HG03575 (cell line): ENCODE results near the gene GPX2.

Source experiments
- ATAC-seq: cut with Tn5 transposase; IDR thresholded peaks from one replicate; pipeline ENCODE4 v1.9.1; 2021; ENCODE audit not compliant: unreplicated experiment, insufficient number of reproducible peaks, low FRiP score; ENCODE audit errors: extremely low read depth

The GPX2 gene

DNA sequence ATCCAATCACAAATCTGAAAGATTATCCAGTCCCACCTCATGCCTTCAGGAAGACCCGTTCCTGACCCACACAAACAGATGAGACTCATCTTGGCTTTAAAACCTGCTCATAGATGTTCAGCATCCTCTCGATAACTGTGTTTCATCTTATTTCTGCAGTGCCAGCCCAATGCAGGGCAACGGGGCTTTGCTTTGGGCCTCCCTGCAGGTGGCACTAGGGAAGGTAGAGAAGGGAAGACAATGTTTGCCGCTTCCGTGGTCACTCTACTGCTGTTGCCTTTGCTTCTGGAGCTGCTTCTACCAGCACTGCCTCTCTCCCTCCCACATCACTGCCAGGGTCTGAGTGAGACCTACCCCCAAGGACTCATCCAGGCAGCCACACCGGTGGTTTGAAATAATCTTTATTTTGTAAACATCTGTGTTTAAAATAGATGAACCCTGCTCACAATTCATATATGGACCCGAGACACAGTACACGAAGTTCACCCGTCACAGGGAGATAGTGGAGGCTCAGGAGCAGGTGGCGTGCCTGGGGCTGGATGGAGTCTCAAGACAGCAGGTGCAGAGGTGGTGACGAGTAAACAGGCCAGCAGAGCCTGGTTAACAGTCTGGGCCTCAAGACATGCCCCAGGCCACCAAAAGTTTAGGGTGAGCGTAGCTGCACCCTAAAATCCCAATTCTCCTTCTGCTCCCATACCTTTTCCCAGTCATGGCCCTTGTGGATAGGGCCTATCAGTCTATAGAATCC, 3.1 kb upstream of the GPX2 start:
- ATAC-seq, result no peak

DNA sequence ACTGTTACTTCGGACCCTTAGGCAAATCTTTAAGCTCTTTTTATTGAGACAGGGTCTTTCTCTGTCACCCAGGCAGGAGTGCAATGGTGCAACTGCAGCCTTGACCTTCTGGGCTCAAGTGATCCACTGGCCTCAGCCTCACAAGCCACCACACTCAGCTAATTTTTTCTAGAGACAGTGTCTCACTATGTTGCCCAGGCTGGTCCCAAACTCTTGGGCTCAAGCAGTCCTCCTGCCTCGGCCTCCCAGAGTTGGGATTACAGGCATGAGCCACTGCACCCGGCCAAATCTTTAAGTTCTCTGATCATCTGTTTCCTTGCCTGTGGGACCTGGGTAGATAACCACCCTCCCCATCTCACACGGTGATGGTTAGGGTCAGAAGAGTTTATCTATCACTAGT, 2.3 kb upstream of the GPX2 start:
- no peak for ATAC-seq

DNA sequence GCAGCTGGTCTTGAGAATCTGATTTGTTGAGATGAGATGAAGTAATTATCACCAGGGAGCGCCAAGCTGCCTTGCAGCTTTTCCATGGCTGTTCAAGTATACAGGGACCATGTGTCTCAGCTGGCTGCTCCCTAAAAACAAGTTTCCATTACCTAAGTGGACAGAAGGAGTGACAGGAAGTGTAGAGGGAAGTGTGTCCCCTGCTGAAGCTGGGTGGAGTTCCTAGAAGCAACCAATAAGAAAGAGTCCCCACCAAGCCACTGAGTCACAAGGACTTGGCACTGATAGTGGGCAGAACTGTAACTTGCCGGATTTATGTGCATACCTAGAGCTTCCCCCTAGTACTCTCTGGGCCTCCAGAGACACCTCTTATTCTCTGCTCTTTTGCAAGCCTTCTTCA, 1.5 kb upstream of the GPX2 start:
- ATAC-seq, result no peak

DNA sequence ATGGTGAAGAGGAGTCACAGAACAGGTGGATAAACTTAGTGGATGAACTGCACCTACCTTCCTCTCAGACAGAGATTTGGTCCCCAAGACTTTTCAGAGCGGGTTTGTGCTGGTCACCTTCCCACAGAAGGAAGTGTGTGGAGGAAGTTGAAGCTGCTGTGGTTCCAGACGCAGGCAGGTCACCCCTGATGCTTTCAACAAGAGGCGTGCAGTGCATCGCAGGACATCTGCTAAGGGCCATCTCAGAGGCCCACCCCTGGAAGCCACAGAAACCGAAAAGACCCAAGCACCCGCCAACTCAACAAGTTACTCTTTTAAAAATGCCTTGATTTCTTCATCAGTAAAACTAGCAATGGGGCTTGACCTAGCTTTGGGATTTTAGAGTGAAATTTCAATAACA, 1.0 kb upstream of the GPX2 start:
- no peak for ATAC-seq

DNA sequence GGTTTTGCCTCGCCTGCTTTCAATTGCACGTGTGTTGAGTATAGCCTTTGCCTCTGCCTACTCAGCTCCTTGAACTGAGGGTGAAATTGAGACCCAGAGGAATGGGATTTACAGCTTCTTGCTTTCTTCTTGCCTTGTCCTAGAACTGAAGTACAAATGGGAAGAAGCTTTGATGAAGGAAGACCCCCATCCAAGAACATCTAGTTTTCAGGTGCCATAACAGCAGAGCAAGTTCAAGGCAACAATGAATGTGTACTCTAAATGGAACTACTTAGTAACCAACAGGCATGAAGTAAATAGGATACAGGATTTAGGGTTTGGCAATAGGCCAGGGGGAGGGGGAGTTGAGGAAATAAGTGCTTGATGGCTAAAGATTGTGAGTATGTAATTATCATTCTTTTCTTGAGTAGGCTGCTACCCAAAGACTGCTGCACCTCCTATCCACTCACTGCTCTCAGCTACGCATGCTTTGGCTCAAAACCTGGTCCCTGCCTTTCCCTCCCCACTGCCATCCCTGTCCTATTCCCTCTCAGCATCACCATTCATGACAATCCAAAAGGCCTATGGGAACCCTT, 2.1 kb downstream of the GPX2 start:
- no peak for ATAC-seq

DNA sequence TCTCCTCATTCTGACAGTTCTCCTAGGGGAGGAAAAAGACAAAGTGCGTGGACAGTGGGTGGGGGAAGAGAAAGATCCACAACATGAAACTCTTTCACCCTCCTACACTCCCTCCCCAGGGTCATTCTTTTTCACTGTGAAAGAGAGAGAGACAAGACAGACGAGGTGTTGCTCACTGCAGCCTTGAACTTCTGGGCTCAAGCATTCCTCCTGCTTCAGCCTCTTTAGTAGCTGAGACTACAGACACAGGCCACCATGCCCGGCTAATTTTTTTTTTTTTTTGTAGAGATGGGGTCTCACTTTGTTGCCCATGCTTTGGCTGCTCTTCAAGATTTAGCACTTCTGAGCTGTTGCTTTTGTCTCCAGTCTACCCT, 2.7 kb downstream of the GPX2 start:
- ATAC-seq, result no peak

DNA sequence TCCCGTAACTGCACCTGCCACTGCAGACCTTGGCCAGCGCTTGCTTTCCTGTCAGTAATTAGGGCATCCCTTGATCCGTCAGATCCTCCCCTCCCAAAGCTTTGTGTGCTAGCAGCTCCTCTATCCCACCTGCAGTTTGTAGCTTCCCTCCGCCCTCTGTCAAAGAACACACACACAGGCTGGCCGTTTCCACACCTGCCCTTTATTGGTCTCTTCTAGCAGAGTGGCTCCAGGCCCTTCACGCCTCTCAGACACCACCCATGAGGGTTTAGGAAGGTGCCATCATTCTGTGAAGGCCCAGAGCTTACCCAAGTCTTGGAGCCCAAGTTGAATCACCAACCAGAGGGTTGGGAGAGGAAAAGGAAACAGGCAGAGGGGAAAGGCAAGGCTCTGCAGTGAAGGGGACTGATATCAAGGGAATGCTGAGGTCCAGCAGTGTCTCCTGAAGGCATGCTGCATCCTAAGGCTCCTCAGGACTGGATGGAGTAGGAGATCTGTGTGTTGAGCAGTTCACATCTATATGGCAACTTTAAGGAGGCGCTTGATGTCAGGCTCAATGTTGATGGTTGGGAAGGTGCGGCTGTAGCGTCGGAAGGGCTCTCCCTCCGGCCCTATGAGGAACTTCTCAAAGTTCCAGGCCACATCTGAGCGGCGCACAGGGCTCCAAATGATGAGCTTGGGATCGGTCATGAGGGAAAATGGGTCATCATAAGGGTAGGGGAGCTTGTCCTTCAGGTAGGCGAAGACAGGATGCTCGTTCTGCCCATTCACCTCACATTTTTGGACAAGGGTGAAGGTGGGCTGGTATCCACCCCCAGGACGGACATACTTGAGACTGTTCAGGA, 3.4 kb downstream of the GPX2 start:
- no peak for ATAC-seq

DNA sequence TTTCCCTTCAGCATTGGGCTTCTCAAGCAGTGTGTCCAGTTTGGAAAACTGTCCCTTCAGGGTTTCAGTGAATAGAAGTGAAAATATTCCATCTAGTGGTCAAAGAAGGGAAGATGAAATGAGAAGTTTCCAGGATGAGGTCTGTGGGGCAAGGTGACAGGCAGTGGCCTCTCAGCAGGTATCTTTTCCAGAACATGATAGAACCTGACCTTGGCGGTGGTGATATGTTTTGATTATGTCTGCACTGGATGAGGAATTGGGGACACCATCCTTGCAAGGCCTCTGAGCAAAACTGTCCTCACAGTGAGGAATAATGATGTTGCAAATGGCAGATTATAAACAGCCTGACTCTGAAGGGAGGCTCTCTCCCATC, 4.7 kb downstream of the GPX2 start:
- no peak for ATAC-seq

DNA sequence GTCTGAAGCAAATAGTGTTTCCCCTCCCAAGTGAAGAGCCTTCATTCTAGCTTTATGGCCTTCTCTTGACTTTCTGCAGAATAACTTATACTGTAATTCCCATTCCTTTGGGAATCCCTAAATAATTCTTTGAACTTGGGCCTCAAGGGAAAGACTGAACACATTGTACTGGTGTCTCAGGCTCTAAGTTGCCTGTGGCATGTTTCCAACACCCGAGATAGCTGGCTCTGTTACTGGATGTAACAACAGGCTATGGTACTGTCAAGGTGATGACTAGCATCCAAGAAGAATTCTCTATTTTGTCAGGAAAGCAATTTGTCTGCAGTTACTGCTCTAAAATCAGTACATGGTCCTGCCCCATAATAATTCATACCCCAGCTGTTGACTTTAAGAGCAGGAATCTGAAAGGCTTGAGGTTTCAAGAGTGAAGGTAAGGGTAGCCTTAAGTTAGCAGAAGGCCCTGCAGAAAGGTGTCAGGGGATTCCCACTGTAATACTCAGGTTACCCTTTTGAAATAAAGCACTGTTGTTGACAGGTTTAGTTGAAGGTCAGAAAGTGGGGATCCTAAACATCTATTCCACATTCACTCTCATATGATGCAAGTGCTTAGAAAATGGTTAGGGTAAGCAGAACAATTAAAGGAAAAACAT, 5.2 kb downstream of the GPX2 start:
- ATAC-seq, result no peak

DNA sequence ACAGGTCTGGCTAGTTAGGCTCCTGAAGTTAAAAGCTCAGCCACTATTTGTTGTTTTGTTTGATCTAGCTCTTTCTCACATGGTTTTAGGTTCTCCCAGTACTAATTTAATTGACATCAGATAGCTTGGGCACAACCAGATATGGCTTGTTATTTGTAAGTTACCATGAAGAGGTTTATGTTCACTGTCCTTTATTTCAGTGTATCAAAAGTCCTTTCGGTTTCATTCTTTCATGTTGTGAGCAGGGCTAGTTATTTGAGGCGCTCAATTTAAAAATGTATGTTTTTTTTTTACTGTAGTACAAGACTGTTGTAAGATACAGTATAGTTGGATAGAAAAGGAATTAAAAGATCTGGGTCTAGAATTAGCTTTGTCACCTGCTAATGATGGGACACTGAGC, 7.0 kb downstream of the GPX2 start:
- ATAC-seq, result no peak

DNA sequence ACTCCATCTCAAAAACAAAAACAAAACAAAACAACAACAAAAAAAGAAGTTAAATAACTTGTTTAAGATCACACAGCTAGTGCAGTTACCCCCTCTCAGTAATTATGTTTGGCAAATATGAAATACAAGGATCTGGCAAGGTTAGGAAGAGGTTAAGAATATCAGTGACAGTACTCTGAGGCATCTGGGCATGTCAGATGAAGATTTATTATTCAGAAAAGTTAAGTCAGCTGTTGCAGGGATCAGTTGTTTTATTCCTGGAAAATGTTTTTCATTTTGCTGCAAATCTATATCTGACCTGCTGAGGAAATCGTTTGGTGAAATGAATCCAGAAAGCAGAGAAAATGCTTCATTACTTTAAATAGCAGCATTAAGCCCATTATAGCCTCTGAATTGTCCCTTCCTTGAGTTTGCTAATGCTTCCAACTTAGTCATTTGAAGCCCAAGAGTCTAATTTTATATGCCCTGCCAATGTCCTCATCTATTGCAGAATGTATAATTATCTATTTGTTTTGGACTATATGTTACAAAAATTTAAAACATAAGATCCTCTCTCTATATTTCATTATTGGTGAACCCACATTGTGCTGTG, 8.1 kb downstream of the GPX2 start:
- ATAC-seq, result no peak

DNA sequence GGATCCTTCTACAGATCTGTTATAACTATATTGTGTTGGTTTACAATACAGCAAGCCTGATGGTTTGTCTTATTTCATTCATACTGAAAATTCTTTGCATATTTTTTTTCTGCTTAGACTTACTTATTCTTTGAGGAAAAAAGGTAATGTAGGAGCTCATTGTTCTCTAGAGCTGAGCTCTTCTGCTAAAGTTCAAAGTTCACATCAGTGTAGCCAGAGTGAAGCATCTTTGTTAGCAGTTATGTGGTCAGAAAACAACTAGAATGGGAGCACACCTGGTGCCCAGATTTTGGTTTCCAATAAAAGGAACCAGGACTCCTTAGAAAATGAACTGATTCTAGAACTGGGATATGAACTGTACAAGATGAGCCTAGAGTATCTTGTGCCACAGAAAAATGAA, 10.3 kb downstream of the GPX2 start:
- no peak for ATAC-seq

DNA sequence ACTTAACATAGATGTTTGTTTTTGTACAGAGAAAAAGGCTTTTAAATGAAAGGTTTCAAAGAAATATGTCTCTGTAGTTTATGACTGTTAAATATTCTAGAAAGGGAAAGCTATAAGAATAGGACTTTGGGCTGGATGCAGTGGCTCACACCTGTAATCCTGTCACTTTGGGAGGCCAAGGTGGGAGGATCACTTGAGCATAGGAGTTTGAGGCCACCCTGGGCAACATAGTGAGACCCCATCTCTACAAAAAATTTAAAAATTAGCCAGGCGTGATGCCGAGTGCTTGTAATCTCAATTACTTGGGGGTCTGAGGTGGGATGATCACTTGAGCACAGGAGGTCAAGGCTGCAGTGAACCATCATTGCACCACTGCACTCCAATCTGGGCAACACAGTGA, 11.4 kb downstream of the GPX2 start:
- ATAC-seq, result no peak

DNA sequence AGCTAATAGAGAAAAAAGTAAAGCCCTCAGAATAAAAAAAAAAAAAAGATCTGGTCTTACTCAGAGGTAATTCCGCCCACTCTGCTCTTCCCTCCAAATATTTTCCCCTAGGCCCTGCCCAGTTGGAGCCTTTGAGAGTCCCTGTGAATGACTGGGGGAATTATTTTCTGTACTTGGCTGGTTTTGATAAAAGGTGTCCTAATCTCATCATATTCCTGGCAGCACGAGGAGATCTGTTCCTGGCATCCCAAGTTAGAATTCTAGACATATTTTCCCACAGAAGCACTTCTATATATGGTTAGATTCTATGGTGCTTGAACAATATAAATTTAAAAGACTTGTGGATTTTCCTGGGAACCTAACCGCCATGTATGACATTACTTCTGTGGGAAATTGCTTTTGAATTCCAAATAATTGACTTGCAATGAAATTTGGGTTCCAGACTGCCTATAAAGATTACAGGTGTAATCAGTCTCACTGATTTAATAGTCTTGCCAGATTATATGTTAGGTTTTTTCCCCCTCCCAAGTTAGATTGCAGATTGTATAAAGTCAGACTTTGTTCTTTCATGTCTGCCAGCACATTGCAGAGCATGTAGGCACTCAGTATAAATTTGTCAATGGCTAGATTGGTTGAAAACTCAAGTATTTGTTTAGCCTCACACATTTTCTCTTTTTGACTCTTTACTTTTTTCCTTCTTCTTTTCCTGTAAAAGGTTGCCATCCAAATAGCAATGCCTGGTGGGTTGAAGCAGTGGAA, 12.3 kb downstream of the GPX2 start:
- ATAC-seq, result no peak

DNA sequence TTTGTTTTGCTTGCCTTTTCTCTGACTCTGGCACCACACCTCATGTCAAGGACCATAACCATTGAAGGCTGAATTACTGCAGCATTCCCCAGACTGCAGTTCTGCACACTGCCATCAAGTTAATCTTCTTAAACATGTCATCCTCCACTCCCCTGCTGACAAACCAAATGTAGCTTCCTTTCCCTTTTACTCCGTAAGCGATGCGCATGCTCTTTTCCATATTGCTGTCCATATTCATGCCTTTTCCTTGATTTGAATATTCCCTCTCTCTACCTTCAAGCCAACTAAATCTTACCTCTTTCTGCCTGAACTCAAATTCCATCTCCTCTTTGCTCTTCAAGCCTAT, 13.6 kb downstream of the GPX2 start:
- no peak for ATAC-seq

DNA sequence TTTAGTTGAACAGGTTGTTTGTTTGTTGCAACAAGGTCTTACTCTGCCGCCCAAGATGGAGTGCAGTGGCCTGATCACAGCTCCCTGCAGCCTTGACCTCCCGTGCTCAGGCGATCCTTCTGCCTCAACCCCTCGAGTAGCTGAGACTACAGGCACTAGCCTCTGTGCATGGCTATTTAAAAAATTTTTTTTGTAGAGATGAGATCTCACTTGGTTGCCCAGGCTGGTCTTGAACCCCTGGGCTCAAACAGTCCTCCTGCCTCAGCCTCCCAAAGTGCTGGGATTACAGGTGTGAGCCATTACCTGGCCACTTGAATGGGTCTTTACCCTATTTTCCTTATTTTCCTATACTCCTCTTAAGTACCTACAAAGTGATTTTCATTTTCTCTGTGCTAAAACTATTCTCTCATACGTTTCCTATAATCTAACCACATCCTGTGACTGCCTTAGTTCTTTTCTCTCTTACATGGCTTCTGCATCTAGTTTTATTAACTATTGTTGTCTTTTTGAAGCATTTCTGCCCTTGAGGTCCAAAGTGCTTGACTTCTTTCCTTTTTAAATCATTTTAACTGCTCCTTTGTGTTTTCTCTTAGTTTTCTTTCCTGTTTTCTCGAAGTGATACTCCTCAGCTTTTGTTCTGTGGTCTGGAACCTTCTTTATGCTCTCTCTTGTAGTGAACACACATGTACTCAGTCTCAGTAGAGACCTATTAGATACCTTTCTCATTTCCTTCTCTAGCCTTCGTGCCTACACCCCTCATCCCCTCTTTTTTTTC, 14.1 kb downstream of the GPX2 start:
- no peak for ATAC-seq

DNA sequence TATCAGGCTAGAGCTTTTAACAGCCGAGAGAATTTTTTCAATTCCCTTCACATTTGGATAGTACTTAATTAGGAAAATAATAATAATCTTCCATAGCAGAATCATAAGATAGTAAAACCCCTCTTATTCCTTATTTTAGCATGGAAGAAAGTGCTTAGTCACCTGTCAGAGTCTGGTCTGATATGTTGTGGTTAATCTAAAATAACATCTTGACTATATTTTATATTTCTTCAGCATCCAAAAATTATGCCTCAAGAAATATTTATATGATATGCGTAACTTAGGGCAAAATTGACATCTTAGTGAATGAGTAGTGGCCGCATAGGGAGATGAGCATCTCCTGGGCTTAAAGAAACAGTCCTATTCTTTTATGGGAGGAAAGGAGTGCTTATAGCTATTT, 15.5 kb downstream of the GPX2 start:
- ATAC-seq, result no peak

DNA sequence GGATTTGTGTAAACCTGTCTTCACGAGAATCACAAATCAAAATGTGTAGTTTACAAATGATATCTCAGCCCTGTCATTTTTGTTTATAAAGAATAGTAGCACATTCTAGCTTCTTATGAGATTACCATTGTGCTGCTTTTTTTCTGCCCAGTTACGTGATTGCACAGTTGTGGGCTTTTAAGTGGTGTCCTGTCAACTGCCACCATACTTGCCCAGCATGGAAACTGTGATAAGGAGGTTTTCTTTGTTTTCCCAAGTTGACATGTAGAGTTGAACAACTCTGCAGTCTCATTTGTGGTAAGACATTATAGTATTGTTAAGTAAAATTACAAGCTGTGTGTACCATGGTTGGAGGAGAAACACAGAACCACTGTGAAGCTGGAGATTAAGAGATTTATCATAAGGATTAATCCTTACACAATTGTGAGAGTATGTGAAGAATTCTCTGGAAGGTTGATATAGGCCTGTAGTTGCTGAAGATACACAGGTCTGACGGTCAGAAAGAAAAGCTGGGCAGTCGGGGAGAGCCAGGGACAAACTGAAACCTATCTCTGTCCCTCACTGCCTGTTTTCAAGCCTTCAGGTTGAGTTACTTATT, 16.0 kb downstream of the GPX2 start:
- ATAC-seq, result no peak
